GM23338 (cell line): Measurements from ENCODE around the gene PGAP3. TPM values are rescaled to one million over a fixed set of nuclear protein-coding genes. Genes with fewer than 3 reads are reported as not detected.

Experiments used
- ATAC-seq: fragments of 200-7000 bp; cut with Tn5 transposase; 3 replicates; pipeline ENCODE4 v1.9.1; 2020
- DNase-seq: peaks from one replicate; pipeline ENCODE4 v3.0.0-alpha.2; 2015; ENCODE audit warnings: low spot score
- H2AFZ ChIP-seq: fragments of 200-600 bp; sonication (generic); 2 replicates; pipeline ENCODE4 v1.8.0; 2016; ENCODE audit warnings: antibody characterized with exemption, mild to moderate bottlenecking, moderate library complexity
- H3F3A ChIP-seq: fragments of 200-600 bp; sonication (generic); replicated peaks from 2 replicates; pipeline ENCODE4 v1.8.0; 2017; ENCODE audit warnings: antibody characterized with exemption, mixed run types, low read depth
- H3K27ac ChIP-seq: fragments of 200-600 bp; sonication (generic); 2 replicates; pipeline ENCODE4 v1.6.1; 2016; ENCODE audit warnings: low read depth
- H3K27me3 ChIP-seq: fragments of 200-600 bp; sonication (generic); 2 replicates; pipeline ENCODE4 v1.8.0; 2016; ENCODE audit warnings: mild to moderate bottlenecking, mixed run types, moderate library complexity; ENCODE audit not compliant: insufficient read depth
- H3K36me3 ChIP-seq: fragments of 200-600 bp; sonication (generic); 2 replicates; pipeline ENCODE4 v1.8.0; 2016; ENCODE audit warnings: mild to moderate bottlenecking; ENCODE audit not compliant: insufficient read depth
- H3K4me1 ChIP-seq: fragments of 200-600 bp; sonication (generic); 2 replicates; pipeline ENCODE4 v1.8.0; 2016; ENCODE audit warnings: mild to moderate bottlenecking, moderate library complexity; ENCODE audit not compliant: insufficient read depth
- H3K4me2 ChIP-seq: fragments of 200-600 bp; sonication (generic); 2 replicates; pipeline ENCODE4 v1.7.1; 2017; ENCODE audit warnings: mixed run types
- H3K4me3 ChIP-seq: fragments of 200-600 bp; sonication (generic); 2 replicates; pipeline ENCODE4 v1.6.1; 2016; ENCODE audit warnings: mixed run types
- H3K79me2 ChIP-seq: fragments of 200-600 bp; sonication (generic); replicated peaks from 2 replicates; pipeline ENCODE4 v1.8.0; 2017; ENCODE audit warnings: mild to moderate bottlenecking; ENCODE audit not compliant: insufficient read depth
- H3K9me2 ChIP-seq: fragments of 200-600 bp; sonication (generic); 2 replicates; pipeline ENCODE4 v1.8.0; 2017; ENCODE audit not compliant: insufficient read depth
- H4K20me1 ChIP-seq: fragments of 200-600 bp; sonication (generic); replicated peaks from 2 replicates; pipeline ENCODE4 v1.8.0; 2017; ENCODE audit warnings: mild to moderate bottlenecking; ENCODE audit not compliant: insufficient read depth
- H3K27ac Mint-ChIP-seq: 2 replicates; pipeline ENCODE4 v1.8.0; 2020; ENCODE audit warnings: inconsistent platforms, mild to moderate bottlenecking, moderate library complexity, mixed read lengths
- H3K27me3 Mint-ChIP-seq: 3 replicates; pipeline ENCODE4 v1.8.0; 2022; ENCODE audit warnings: low read depth, mild to moderate bottlenecking, moderate library complexity, mixed read lengths, inconsistent platforms; ENCODE audit not compliant: insufficient read depth, poor library complexity
- H3K36me3 Mint-ChIP-seq: 3 replicates; pipeline ENCODE4 v1.8.0; 2021; ENCODE audit warnings: low read depth, mild to moderate bottlenecking, inconsistent platforms, moderate library complexity, mixed read lengths
- H3K4me1 Mint-ChIP-seq: 3 replicates; pipeline ENCODE4 v1.8.0; 2020; ENCODE audit warnings: mild to moderate bottlenecking, inconsistent platforms, mixed read lengths
- H3K4me3 Mint-ChIP-seq: 3 replicates; pipeline ENCODE4 v1.8.0; 2021; ENCODE audit warnings: moderate library complexity, mild to moderate bottlenecking, inconsistent platforms, mixed read lengths
- H3K9me3 Mint-ChIP-seq: 3 replicates; pipeline ENCODE4 v1.8.0; 2020; ENCODE audit warnings: moderate library complexity, mild to moderate bottlenecking, inconsistent platforms, mixed read lengths
- CREB1 ChIP-seq: fragments of 250-450 bp; sonication (Bioruptor Pico); IDR thresholded peaks from 2 replicates; pipeline ENCODE4 v1.5.0; 2020; ENCODE audit warnings: low read depth, mild to moderate bottlenecking, moderate library complexity
- ETS1 ChIP-seq: IDR thresholded peaks from 2 replicates; pipeline ENCODE4 v1.6.1; 2016; ENCODE audit warnings: antibody characterized with exemption
- EZH2 ChIP-seq: fragments of 200-600 bp; sonication (generic); IDR thresholded peaks from one replicate; pipeline ENCODE4 v1.8.0; 2017; ENCODE audit warnings: antibody characterized with exemption, mild to moderate bottlenecking, low read depth; ENCODE audit not compliant: unreplicated experiment
- EZH2phosphoT487 ChIP-seq: fragments of 200-600 bp; sonication (generic); IDR thresholded peaks from one replicate; pipeline ENCODE4 v1.8.1; 2018; ENCODE audit warnings: antibody characterized with exemption; ENCODE audit not compliant: unreplicated experiment
- NANOG ChIP-seq: IDR thresholded peaks from 2 replicates; pipeline ENCODE4 v1.6.1; 2016; ENCODE audit warnings: antibody characterized with exemption, borderline replicate concordance
- POLR2AphosphoS5 ChIP-seq: IDR thresholded peaks from 2 replicates; pipeline ENCODE4 v1.6.1; 2016; ENCODE audit warnings: antibody characterized with exemption, low read depth
- REST ChIP-seq: IDR thresholded peaks from one replicate; pipeline ENCODE4 v1.6.1; 2018; ENCODE audit warnings: antibody characterized with exemption; ENCODE audit not compliant: unreplicated experiment
- STAT1 ChIP-seq: IDR thresholded peaks from one replicate; pipeline ENCODE4 v1.6.1; 2016; ENCODE audit warnings: antibody characterized with exemption; ENCODE audit not compliant: unreplicated experiment
- ZNF114 ChIP-seq: fragments of 250-450 bp; sonication (Bioruptor Pico); IDR thresholded peaks from 2 replicates; pipeline ENCODE4 v1.5.0; 2020; ENCODE audit warnings: mild to moderate bottlenecking, moderate library complexity
- ZNF331 ChIP-seq: fragments of 250-450 bp; sonication (Bioruptor Pico); IDR thresholded peaks from 2 replicates; pipeline ENCODE4 v1.5.0; 2020; ENCODE audit warnings: low read depth, mild to moderate bottlenecking, moderate library complexity
- ZNF462 ChIP-seq: fragments of 250-450 bp; sonication (Bioruptor Pico); IDR thresholded peaks from 2 replicates; pipeline ENCODE4 v1.5.0; 2020; ENCODE audit warnings: mild to moderate bottlenecking, moderate library complexity
- polyA plus RNA-seq: library from polyadenylated mRNA; unstranded; fragments of >200 nt; fragmentation: Nextera tagmentation; extraction: Ambion mirVana; gene quantifications from 2 replicates; pipeline ENCODE4 v1.2.1, GENCODE V29; 2016
- total RNA-seq: library from RNA; depleted of rRNA; stranded (reverse); fragments of >200 nt; shearing (Covaris generic); gene quantifications from 2 replicates; pipeline ENCODE4 v1.2.3, GENCODE V29; 2014

PGAP3 gene
- total and polyA plus RNA-seq, 2 experiments from 2014 or later, result 7.0 to 10.7 TPM

- Histone ChIP-seq H3K4me2 (peak overlapping the region; percentile 71), H3K27me3 (no peaks in the 10 kb centered on the region), H3K4me3 (peak overlapping the region; percentile 42; the same call in 1 of the 2 replicates), H3K36me3 (no peaks in the 10 kb centered on the region), H3K9me2 (no peaks in the 10 kb centered on the region), H3F3A (peaks cover 14% of the 10 kb centered on the region), H3K27ac (peak overlapping the region; percentile 93), H3K79me2 (peaks cover 43% of the 10 kb centered on the region), H3K4me1 (peaks cover 51% of the 10 kb centered on the region), H4K20me1 (peaks cover 2% of the 10 kb centered on the region; the same call in 1 of the 2 replicates), H2AFZ (no peak overlapping the region)
- peaks cover 10% of the 10 kb centered on the region; the same call in 2 of the 3 replicates for H3K36me3 Mint-ChIP-seq
- H3K9me3 Mint-ChIP-seq, result no peaks in the 10 kb centered on the region
- peak overlapping the region; percentile 98 for H3K27ac Mint-ChIP-seq
- DNase-seq (no peak), ATAC-seq (no peak)
- H3K4me3 Mint-ChIP-seq, result peak overlapping the region; percentile 32; the same call in 1 of the 3 replicates
- TF ChIP-seq CREB1 (no peak), ZNF462 (no peak), EZH2 (no peak), ETS1 (no peak), NANOG (no peak), ZNF331 (CRISPR knock-in tag) (no peak), REST (no peak), EZH2phosphoT487 (no peak), STAT1 (no peak), ZNF114 (CRISPR knock-in tag) (no peak), POLR2AphosphoS5 (no peak)
- H3K27me3 Mint-ChIP-seq, result peaks cover 17% of the 10 kb centered on the region
- H3K4me1 Mint-ChIP-seq, result peaks cover 56% of the 10 kb centered on the region
These were observed 8.9 kb upstream of the PGAP3 start for GRCh38 chr17:39696731-39697130.
